ENCODE measurements around the gene TPPP2. TPM values are rescaled to one million over a fixed set of nuclear protein-coding genes. Genes with fewer than 3 reads are reported as not detected.

TPPP2 gene
- polyA plus RNA-seq, 1 donor from 2014 or later, result not detected

- Histone ChIP-seq H3K79me2 (replicated peaks; ENCODE audit: insufficient read depth, low read length) (peaks cover 3% of the 10 kb centered on the region), H3K4me2 (ENCODE audit: low read length) (no peak overlapping the region), H3K9me2 (ENCODE audit: insufficient read depth, low read length) (no peaks in the 10 kb centered on the region), H2AFZ (ENCODE audit: low read depth, low read length) (no peak overlapping the region), H3K9me3 (ENCODE audit: low read length) (no peaks in the 10 kb centered on the region), H3K9ac (ENCODE audit: low read length) (no peak overlapping the region), H3K4me3 (ENCODE audit: low read length) (no peak overlapping the region), H3K27ac (ENCODE audit: low read length) (no peak overlapping the region), H3K36me3 (ENCODE audit: insufficient read depth, low read length) (peaks cover 4% of the 10 kb centered on the region), H3K27me3 (ENCODE audit: insufficient read depth, low read depth, low read length) (no peaks in the 10 kb centered on the region), H3F3A (ENCODE audit: insufficient read depth, low read length, poor library complexity, severe bottlenecking) (no peaks in the 10 kb centered on the region), H4K20me1 (ENCODE audit: insufficient read depth) (no peaks in the 10 kb centered on the region)
- TF ChIP-seq MXI1 (conservative IDR thresholded peaks at IDR 0.05; ENCODE audit: poor library complexity, severe bottlenecking), result no peak
- TF ChIP-seq TAF1 (IDR thresholded peaks at IDR 0.05; ENCODE audit: low read depth), result no peak
- TF ChIP-seq REST (IDR thresholded peaks at IDR 0.05; ENCODE audit: borderline replicate concordance), result no peak
- TF ChIP-seq SMC3 (conservative IDR thresholded peaks at IDR 0.05; ENCODE audit: poor library complexity), result no peak
- no peak for TF ChIP-seq POLR2AphosphoS5 (IDR thresholded peaks at IDR 0.05)
- TF ChIP-seq CTCF (IDR thresholded peaks at IDR 0.05; ENCODE audit: poor library complexity, severe bottlenecking), result no peak
- TF ChIP-seq EP300 (conservative IDR thresholded peaks at IDR 0.05; ENCODE audit: poor library complexity, severe bottlenecking), result no peak
- no peak for TF ChIP-seq EZH2 (IDR thresholded peaks at IDR 0.05; ENCODE audit: borderline replicate concordance, insufficient read depth, low read length, poor library complexity, severe bottlenecking)
- TF ChIP-seq RAD21 (conservative IDR thresholded peaks at IDR 0.05), result no peak
These were observed 32.9 kb upstream of the TPPP2 start for GRCh38 chr14:20997115-20997514.

GRCh38 chr14:20997564-20997963, 32.5 kb upstream of the TPPP2 start:
- Histone ChIP-seq H3K9me2 (ENCODE audit: insufficient read depth, low read length) (no peaks in the 10 kb centered on the region), H3K9ac (ENCODE audit: low read length) (no peak overlapping the region), H3K27me3 (ENCODE audit: insufficient read depth, low read depth, low read length) (no peaks in the 10 kb centered on the region), H3K4me2 (ENCODE audit: low read length) (no peak overlapping the region), H4K20me1 (ENCODE audit: insufficient read depth) (no peaks in the 10 kb centered on the region), H3F3A (ENCODE audit: insufficient read depth, low read length, poor library complexity, severe bottlenecking) (no peaks in the 10 kb centered on the region), H3K27ac (ENCODE audit: low read length) (no peak overlapping the region), H3K79me2 (replicated peaks; ENCODE audit: insufficient read depth, low read length) (no peaks in the 10 kb centered on the region), H3K9me3 (ENCODE audit: low read length) (no peaks in the 10 kb centered on the region), H2AFZ (ENCODE audit: low read depth, low read length) (no peak overlapping the region), H3K36me3 (ENCODE audit: insufficient read depth, low read length) (peaks cover 4% of the 10 kb centered on the region), H3K4me3 (ENCODE audit: low read length) (no peak overlapping the region)
- no peak for TF ChIP-seq MXI1 (conservative IDR thresholded peaks at IDR 0.05; ENCODE audit: poor library complexity, severe bottlenecking)
- TF ChIP-seq POLR2AphosphoS5 (IDR thresholded peaks at IDR 0.05), result no peak
- no peak for TF ChIP-seq EP300 (conservative IDR thresholded peaks at IDR 0.05; ENCODE audit: poor library complexity, severe bottlenecking)
- TF ChIP-seq TAF1 (IDR thresholded peaks at IDR 0.05; ENCODE audit: low read depth), result no peak
- TF ChIP-seq RAD21 (conservative IDR thresholded peaks at IDR 0.05), result no peak
- TF ChIP-seq REST (IDR thresholded peaks at IDR 0.05; ENCODE audit: borderline replicate concordance), result no peak

All from neural cell (in vitro differentiated cells).